ENCODE measurements around the gene SUCNR1. TPM values are rescaled to one million over a fixed set of nuclear protein-coding genes. Genes with fewer than 3 reads are reported as not detected.
A peak's percentile ranks its signal among the peaks of the same experiment; 100 is the strongest.
"Not testable (repeated sequence)": the region's sequence is repeated elsewhere in the genome, so short reads cannot be mapped to it uniquely, and the experiment has no call there.

SUCNR1 gene
- total and polyA plus RNA-seq, 2 donors: 0.64 to 1.1 TPM

DNA sequence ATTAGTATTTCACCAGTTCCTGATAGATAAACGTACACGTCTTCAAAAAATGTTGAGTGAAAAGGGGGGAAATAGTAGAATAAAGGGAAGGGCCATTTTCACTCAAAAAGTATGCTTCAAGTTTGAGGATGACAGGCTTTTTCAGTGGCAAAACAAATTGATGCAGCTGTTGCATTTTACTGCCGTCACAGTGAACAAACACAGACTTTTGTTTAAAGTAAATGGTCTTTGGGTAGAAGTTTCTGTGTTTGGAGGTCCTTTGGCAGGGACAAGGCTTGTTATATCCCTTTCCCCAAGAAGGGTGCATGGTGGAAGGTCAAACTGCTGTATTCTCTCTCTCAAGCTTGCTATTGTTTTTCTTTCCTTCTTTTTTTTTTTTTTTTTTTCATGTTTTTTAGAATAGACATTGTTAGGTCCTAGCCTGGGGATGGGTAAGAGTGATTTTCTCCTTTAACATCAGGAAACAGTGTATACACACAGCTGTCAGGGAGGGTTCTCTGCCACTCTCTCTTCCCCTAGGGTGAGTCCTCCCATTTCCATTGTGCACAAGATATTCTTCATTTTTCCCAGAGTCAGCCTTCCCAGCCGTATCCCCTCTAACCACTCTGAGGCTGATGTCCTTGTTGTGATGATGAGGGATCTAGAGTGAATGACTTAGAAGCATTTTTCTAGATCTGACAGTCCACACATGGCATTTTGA is 6.6 kb upstream of the SUCNR1 start:
- Histone ChIP-seq H3K4me1 (ENCODE audit: control insufficient read depth in 2 of 2, insufficient read depth in 2 of 2, low read length in 2 of 2) (peaks cover 5 to 6% of the 10 kb centered on the region in 2 donors), H3K27me3 (ENCODE audit: control insufficient read depth in 2 of 2, insufficient read depth in 1 of 2, low read length in 1 of 2) (no peaks in the 10 kb centered on the region), H3K36me3 (ENCODE audit: control insufficient read depth in 2 of 2, insufficient read depth in 2 of 2, low read length in 1 of 2) (no peaks in the 10 kb centered on the region), H3K4me3 (ENCODE audit: low read length in 2 of 2) (no peak overlapping the region), H3K27ac (ENCODE audit: low read depth in 1 of 2, low read length in 1 of 2) (no peak overlapping the region), H3K9me3 (ENCODE audit: control insufficient read depth in 2 of 2, insufficient read depth in 1 of 2, low read length in 1 of 2) (no peaks in the 10 kb centered on the region)
- no peak for DNase-seq (ENCODE audit: low read depth in 6 of 9, low spot score in 9 of 9)
- 82% methylated on average over 4 of the region's 4 CpGs for WGBS

DNA sequence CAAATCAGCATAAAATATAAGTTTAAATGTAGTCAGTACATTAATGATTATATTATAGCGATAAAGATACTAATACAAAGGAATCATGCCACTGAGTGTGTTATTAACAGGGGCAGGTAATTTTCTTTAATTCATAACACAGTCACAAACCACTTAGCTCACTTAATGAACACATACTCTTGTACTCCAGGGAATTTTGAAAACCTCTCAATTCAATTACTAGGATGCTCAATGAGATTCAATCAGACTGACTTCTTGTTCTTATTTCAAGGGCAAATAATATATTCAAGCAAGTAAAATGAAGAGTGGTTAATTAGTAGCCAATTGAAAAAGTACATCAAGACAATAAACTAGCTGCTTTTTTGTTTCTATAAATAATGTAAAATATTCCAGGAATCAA is 5.8 kb upstream of the SUCNR1 start:
- Histone ChIP-seq H3K4me1 (ENCODE audit: control insufficient read depth in 2 of 2, insufficient read depth in 2 of 2, low read length in 2 of 2) (peaks cover 5 to 6% of the 10 kb centered on the region in 2 donors), H3K27ac (ENCODE audit: low read depth in 1 of 2, low read length in 1 of 2) (no peak overlapping the region), H3K27me3 (ENCODE audit: control insufficient read depth in 2 of 2, insufficient read depth in 1 of 2, low read length in 1 of 2) (no peaks in the 10 kb centered on the region), H3K4me3 (ENCODE audit: low read length in 2 of 2) (no peak overlapping the region), H3K36me3 (ENCODE audit: control insufficient read depth in 2 of 2, insufficient read depth in 2 of 2, low read length in 1 of 2) (no peaks in the 10 kb centered on the region), H3K9me3 (ENCODE audit: control insufficient read depth in 2 of 2, insufficient read depth in 1 of 2, low read length in 1 of 2) (no peaks in the 10 kb centered on the region)
- DNase-seq (ENCODE audit: low read depth in 6 of 9, low spot score in 9 of 9): no peak
- 100% methylated on average over 1 of the region's 1 CpG for WGBS

DNA sequence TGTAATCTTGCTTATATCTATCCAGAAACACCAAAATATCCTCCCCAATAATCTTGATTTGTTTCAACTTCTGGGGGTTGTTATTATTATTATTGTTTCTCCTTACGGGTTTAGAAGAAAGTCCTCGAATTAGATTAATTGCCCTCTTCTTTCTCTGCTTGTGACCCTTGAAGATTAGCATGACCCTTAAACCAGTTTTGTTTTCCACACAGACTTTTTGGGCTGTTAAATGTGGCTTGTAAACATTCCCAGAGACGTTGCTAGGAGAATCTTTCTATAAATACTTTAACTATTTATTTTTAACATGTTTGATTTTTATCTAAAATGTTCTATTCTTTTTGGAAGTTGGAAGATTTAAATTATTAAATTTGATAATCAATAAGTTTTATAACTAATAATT is 4.3 kb upstream of the SUCNR1 start:
- no peak overlapping the region for H3K4me3 ChIP-seq (ENCODE audit: low read length in 2 of 2)
- no peaks in the 10 kb centered on the region for H3K27me3 ChIP-seq (ENCODE audit: control insufficient read depth in 2 of 2, insufficient read depth in 1 of 2, low read length in 1 of 2)
- WGBS: 94% methylated on average over 3 of the region's 3 CpGs
- peaks cover 5 to 6% of the 10 kb centered on the region in 2 donors for H3K4me1 ChIP-seq (ENCODE audit: control insufficient read depth in 2 of 2, insufficient read depth in 2 of 2, low read length in 2 of 2)
- no peaks in the 10 kb centered on the region for H3K36me3 ChIP-seq (ENCODE audit: control insufficient read depth in 2 of 2, insufficient read depth in 2 of 2, low read length in 1 of 2)
- H3K27ac ChIP-seq (ENCODE audit: low read depth in 1 of 2, low read length in 1 of 2): no peak overlapping the region
- H3K9me3 ChIP-seq (ENCODE audit: control insufficient read depth in 2 of 2, insufficient read depth in 1 of 2, low read length in 1 of 2): no peaks in the 10 kb centered on the region
- DNase-seq (ENCODE audit: low read depth in 6 of 9, low spot score in 9 of 9): no peak

DNA sequence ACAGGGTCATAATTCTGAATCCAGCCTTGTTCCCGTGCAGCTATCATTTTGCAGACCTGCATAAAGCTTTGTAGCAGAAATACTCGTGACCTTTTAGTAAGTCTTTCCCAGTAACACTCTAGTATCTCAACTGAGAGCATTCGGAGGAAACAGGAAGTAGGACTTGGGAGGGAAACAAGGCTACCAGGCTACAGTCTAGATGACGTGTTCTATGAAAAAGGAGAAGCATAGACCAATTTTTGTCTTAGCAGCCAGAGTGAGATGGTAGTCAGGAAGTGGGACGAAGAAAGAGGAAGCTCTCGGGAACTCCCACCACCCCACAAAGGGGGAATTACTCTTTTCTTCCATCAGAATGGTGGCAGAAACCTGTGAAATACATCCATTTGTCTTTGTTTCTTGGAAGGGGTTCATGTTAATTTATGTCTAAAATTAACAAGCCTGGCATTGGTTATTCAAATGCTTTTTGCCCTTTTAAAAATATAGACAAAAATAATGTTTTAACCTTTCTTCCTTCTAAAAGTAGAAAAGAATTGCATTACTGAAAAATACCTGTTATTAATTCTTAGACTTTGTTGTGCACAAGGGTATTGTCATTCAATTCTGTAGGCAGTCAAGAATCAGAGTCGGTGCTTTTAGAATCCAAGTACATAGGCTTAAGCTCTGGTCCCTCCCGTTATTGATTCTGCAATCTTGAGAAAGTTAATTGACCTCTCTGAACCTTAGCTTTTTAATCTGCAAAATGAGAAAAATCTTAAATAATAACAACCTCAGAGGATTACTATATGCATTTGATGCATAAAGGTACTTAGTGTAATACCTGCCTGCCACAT is 1.6 kb upstream of the SUCNR1 start:
- WGBS: 29% methylated on average over 8 of the region's 8 CpGs
- peak in 2 of 9 donors; percentile 40 to 64 for DNase-seq (ENCODE audit: low read depth in 6 of 9, low spot score in 9 of 9)

DNA sequence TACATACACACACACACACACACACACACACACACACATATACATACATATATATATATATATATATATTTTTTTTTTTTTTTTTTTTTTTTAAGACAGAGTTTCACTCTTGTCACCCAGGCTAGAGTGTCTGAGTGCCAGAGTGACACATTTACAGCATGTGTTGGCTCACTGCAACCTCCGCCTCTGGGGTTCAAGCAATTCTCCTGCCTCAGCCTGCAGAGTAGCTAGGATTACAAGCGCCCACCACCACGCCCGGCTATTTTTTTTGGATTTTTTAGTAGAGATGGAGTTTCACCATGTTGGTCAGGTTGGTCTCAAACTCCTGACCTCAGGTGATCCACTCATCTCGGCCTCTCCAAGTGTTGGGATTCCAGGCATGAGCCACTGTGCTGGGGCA is 636 bp downstream of the SUCNR1 start:
- not testable (repeated sequence) for H3K4me1 ChIP-seq (ENCODE audit: control insufficient read depth in 2 of 2, insufficient read depth in 2 of 2, low read length in 2 of 2)

More for the DNA sequence above, 1.6 kb upstream of the SUCNR1 start:
- no peak overlapping the region for H3K4me3 ChIP-seq (ENCODE audit: low read length in 2 of 2)
- H3K36me3 ChIP-seq (ENCODE audit: control insufficient read depth in 2 of 2, insufficient read depth in 2 of 2, low read length in 1 of 2): no peaks in the 10 kb centered on the region
- no peaks in the 10 kb centered on the region for H3K27me3 ChIP-seq (ENCODE audit: control insufficient read depth in 2 of 2, insufficient read depth in 1 of 2, low read length in 1 of 2)
- H3K9me3 ChIP-seq (ENCODE audit: control insufficient read depth in 2 of 2, insufficient read depth in 1 of 2, low read length in 1 of 2): no peaks in the 10 kb centered on the region
- H3K27ac ChIP-seq (ENCODE audit: low read depth in 1 of 2, low read length in 1 of 2): peak overlapping the region; percentile 12 to 53
- peaks cover 5 to 6% of the 10 kb centered on the region in 2 donors for H3K4me1 ChIP-seq (ENCODE audit: control insufficient read depth in 2 of 2, insufficient read depth in 2 of 2, low read length in 2 of 2)

DNA sequence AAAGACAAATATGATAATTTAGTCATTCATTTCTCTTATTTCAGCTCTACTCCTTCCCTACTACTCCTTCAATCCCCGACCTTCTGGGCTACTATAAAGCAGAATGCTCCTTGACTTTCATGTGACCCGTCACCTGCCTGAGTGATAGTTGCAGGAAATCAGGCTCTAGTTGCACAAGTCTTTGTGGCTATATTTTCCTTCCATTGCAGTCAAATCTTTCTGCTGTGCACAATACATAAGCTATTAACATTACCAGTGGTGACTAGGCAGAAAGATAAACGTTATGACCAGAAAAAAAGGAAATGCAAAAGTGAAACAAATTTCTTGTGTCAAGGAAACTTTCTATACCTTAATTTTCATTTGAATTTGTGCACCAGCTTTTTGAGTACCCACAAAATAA is 2.3 kb downstream of the SUCNR1 start:
- no peaks in the 10 kb centered on the region for H3K9me3 ChIP-seq (ENCODE audit: control insufficient read depth in 2 of 2, insufficient read depth in 1 of 2, low read length in 1 of 2)
- peak overlapping the region in 1 of 2 donors; percentile 28 for H3K27ac ChIP-seq (ENCODE audit: low read depth in 1 of 2, low read length in 1 of 2)
- H3K4me3 ChIP-seq (ENCODE audit: low read length in 2 of 2): no peak overlapping the region
- peak in 1 of 9 donors; percentile 47 for DNase-seq (ENCODE audit: low read depth in 6 of 9, low spot score in 9 of 9)
- no peaks in the 10 kb centered on the region for H3K36me3 ChIP-seq (ENCODE audit: control insufficient read depth in 2 of 2, insufficient read depth in 2 of 2, low read length in 1 of 2)
- H3K27me3 ChIP-seq (ENCODE audit: control insufficient read depth in 2 of 2, insufficient read depth in 1 of 2, low read length in 1 of 2): no peaks in the 10 kb centered on the region
- H3K4me1 ChIP-seq (ENCODE audit: control insufficient read depth in 2 of 2, insufficient read depth in 2 of 2, low read length in 2 of 2): peaks cover 5 to 6% of the 10 kb centered on the region in 2 donors
- WGBS: 12% methylated on average over 3 of the region's 3 CpGs

More for the DNA sequence above, 636 bp downstream of the SUCNR1 start:
- not testable (repeated sequence) for H3K9me3 ChIP-seq (ENCODE audit: control insufficient read depth in 2 of 2, insufficient read depth in 1 of 2, low read length in 1 of 2); H3K27me3 ChIP-seq (ENCODE audit: control insufficient read depth in 2 of 2, insufficient read depth in 1 of 2, low read length in 1 of 2); H3K27ac ChIP-seq (ENCODE audit: low read depth in 1 of 2, low read length in 1 of 2); H3K4me3 ChIP-seq (ENCODE audit: low read length in 2 of 2); DNase-seq (ENCODE audit: low read depth in 6 of 9, low spot score in 9 of 9); H3K36me3 ChIP-seq (ENCODE audit: control insufficient read depth in 2 of 2, insufficient read depth in 2 of 2, low read length in 1 of 2)
- 96% methylated on average over 5 of the region's 5 CpGs for WGBS

DNA sequence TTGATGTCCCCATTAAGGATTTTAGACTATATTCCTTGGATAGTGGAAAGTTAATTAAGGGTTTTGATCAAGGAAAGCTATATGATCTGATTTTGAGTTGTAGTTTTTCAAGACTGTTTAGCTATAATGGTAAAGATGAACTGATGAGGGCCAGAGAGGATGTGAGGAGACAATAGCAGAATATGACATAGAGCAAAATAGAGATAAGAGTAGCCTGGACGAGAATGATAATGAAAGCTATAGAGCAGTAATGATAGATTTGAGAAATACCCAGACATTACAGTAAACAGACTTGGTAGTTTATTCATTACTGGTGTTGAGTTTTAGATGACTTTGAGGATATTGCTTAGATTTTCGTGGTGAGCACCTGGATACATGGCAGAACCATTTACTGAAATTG is 3.8 kb downstream of the SUCNR1 start:
- H3K9me3 ChIP-seq (ENCODE audit: control insufficient read depth in 2 of 2, insufficient read depth in 1 of 2, low read length in 1 of 2): no peaks in the 10 kb centered on the region
- H3K36me3 ChIP-seq (ENCODE audit: control insufficient read depth in 2 of 2, insufficient read depth in 2 of 2, low read length in 1 of 2): no peaks in the 10 kb centered on the region
- no peak for DNase-seq (ENCODE audit: low read depth in 6 of 9, low spot score in 9 of 9)
- no peaks in the 10 kb centered on the region for H3K4me1 ChIP-seq (ENCODE audit: control insufficient read depth in 2 of 2, insufficient read depth in 2 of 2, low read length in 2 of 2)
- H3K27me3 ChIP-seq (ENCODE audit: control insufficient read depth in 2 of 2, insufficient read depth in 1 of 2, low read length in 1 of 2): no peaks in the 10 kb centered on the region
- WGBS: over 99% methylated on average over 2 of the region's 2 CpGs
- H3K4me3 ChIP-seq (ENCODE audit: low read length in 2 of 2): no peak overlapping the region
- H3K27ac ChIP-seq (ENCODE audit: low read depth in 1 of 2, low read length in 1 of 2): no peak overlapping the region

DNA sequence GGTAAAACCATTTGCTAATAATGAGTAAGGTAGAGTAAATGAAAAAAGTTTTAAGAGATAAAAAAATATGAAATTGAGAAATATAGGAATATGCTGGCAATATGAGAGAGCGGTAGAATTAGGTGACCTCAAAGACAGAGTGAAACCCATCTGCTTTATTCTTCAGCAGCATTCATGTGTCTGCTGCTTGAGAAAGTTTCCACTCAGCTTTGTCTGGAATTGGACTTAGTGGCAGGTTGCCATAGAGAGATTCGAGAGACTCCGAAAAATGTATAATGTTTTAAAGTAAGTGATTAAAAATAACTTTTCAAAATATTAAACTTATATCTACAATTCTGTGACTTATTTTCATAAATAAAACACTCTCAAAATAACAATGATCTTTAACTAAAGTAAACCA is 5.0 kb downstream of the SUCNR1 start:
- no peak for DNase-seq (ENCODE audit: low read depth in 6 of 9, low spot score in 9 of 9)
- H3K27me3 ChIP-seq (ENCODE audit: control insufficient read depth in 2 of 2, insufficient read depth in 1 of 2, low read length in 1 of 2): no peaks in the 10 kb centered on the region
- H3K4me3 ChIP-seq (ENCODE audit: low read length in 2 of 2): no peak overlapping the region
- no peaks in the 10 kb centered on the region for H3K9me3 ChIP-seq (ENCODE audit: control insufficient read depth in 2 of 2, insufficient read depth in 1 of 2, low read length in 1 of 2)
- H3K27ac ChIP-seq (ENCODE audit: low read depth in 1 of 2, low read length in 1 of 2): no peak overlapping the region
- 96% methylated on average over 3 of the region's 3 CpGs for WGBS
- H3K36me3 ChIP-seq (ENCODE audit: control insufficient read depth in 2 of 2, insufficient read depth in 2 of 2, low read length in 1 of 2): no peaks in the 10 kb centered on the region
- H3K4me1 ChIP-seq (ENCODE audit: control insufficient read depth in 2 of 2, insufficient read depth in 2 of 2, low read length in 2 of 2): no peaks in the 10 kb centered on the region

DNA sequence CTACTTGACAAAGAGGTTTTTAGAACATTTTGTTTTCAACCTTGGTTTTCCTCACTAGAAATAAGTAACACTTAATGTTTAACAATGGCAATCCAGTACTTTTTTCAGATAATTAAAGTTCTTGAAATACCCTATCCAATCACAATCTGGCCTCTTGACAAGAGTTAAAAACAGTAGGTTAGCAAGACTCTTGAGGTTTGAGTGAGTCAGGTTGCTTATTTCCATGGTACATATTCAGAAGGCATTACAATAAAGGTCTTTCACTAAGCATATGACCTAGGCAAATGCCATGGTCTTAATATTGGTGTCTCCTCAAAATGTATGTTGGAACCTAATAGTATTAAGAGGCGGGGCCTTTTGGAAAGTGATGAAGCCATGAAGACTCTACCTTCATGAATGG is 5.6 kb downstream of the SUCNR1 start:
- 50% methylated on average over 1 of the region's 1 CpG for WGBS
- no peak overlapping the region for H3K4me3 ChIP-seq (ENCODE audit: low read length in 2 of 2)
- H3K36me3 ChIP-seq (ENCODE audit: control insufficient read depth in 2 of 2, insufficient read depth in 2 of 2, low read length in 1 of 2): no peaks in the 10 kb centered on the region
- H3K4me1 ChIP-seq (ENCODE audit: control insufficient read depth in 2 of 2, insufficient read depth in 2 of 2, low read length in 2 of 2): no peaks in the 10 kb centered on the region
- H3K27ac ChIP-seq (ENCODE audit: low read depth in 1 of 2, low read length in 1 of 2): no peak overlapping the region
- no peaks in the 10 kb centered on the region for H3K27me3 ChIP-seq (ENCODE audit: control insufficient read depth in 2 of 2, insufficient read depth in 1 of 2, low read length in 1 of 2)
- H3K9me3 ChIP-seq (ENCODE audit: control insufficient read depth in 2 of 2, insufficient read depth in 1 of 2, low read length in 1 of 2): no peaks in the 10 kb centered on the region
- DNase-seq (ENCODE audit: low read depth in 6 of 9, low spot score in 9 of 9): no peak
